Measurements from ENCODE around the gene H6PD.

DNA sequence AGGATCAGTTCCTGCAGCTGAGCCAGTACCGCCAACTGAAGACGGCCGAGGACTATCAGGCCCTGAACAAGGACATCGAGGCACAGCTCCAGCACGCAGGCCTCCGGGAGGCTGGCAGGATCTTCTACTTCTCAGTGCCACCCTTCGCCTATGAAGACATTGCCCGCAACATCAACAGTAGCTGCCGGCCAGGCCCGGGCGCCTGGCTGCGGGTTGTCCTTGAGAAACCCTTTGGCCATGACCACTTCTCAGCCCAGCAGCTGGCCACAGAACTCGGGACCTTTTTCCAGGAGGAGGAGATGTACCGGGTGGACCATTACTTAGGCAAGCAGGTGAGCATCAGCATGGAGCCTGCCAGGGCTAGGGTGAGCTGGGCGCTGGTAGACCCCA is 10.7 kb downstream of the H6PD start:
- TF ChIP-seq BACH2 (CRISPR knock-in tag; IDR thresholded peaks at IDR 0.05; ENCODE audit: borderline replicate concordance) (no peak), CSDC2 (CRISPR knock-in tag; IDR thresholded peaks at IDR 0.05) (no peak)

All from SK-N-SH treated with all-trans-retinoic acid at 6 μM for 48 hours (cell line).